Measurements from ENCODE around the gene MC2R. TPM values are rescaled to one million over a fixed set of nuclear protein-coding genes. Genes with fewer than 3 reads are reported as not detected.

MC2R gene
- total RNA-seq, 5 donors from 2014 or later (not counting 1 experiment from before 2014, with no cell fraction given): not detected

DNA sequence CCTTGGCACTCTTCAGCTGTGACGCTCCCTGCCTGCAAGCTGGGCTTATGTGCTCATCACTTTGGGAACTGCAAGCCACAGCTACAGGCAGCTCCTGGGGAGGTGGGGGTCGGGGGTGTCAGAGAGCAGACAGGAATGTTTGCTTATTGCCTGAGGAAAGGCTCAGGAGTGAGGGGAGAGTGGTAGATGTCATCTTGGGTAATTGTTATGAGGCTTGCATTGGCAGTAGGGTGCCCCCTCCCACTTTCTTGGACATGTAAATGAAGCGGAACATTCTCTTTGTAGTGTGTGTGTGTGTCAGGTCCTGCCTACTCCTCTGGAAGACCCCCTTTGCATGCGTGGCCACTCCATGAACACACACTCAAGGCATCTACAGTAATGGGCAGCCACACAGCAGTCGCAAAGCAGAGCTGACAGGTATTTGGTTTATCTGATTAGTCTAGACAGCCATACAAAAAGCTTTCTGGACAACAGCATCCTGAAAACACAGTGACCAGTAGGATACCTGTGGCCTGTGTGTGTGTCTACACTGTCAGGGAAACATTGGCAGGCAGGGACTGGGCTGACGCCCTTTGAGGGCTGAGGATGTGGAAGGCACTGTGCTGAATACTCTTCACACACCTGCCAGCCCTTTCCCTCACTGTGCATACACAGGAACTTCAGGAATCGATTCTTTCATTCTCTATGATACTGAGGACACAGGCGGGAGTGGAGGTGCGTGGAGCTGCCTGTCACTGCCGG, 17.1 kb upstream of the MC2R start:
- H3K36me3 Mint-ChIP-seq: no peaks in the 10 kb centered on the region
- Histone ChIP-seq H3K27me3 (replicated peaks in 1 of 2; ENCODE audit: control insufficient read depth in 2 of 2, extremely low read depth in 1 of 2, insufficient read depth in 2 of 2, low read length in 1 of 2) (no peaks in the 10 kb centered on the region), H3K9me3 (no peaks in the 10 kb centered on the region), H3K4me3 (ENCODE audit: control insufficient read depth in 1 of 2, extremely low read depth in 1 of 2, low read length in 1 of 2) (no peak overlapping the region), H3K4me1 (ENCODE audit: control insufficient read depth in 1 of 2, extremely low read depth in 1 of 2, insufficient read depth in 2 of 2, low read length in 2 of 2) (no peaks in the 10 kb centered on the region), H3K27ac (ENCODE audit: low read length) (no peak overlapping the region), H3K36me3 (ENCODE audit: control insufficient read depth in 2 of 2, extremely low read depth in 1 of 2, insufficient read depth in 1 of 2, low read length in 1 of 2) (no peaks in the 10 kb centered on the region)
- H3K9me3 Mint-ChIP-seq: peaks cover 9 to 20% (median 13%) of the 10 kb centered on the region in 3 donors
- ATAC-seq (replicated peaks in 1 of 4): no peak
- H3K27me3 Mint-ChIP-seq: peaks cover 0 to 2% of the 10 kb centered on the region in 2 donors
- ChIA-PET CTCF (no interaction called here), POLR2A (no interaction called here)
- H3K27ac Mint-ChIP-seq: no peak overlapping the region
- H3K4me3 Mint-ChIP-seq: no peak overlapping the region
- WGBS (ENCODE audit: insufficient coverage): 75% methylated on average over 6 of the region's 10 CpGs
- H3K4me1 Mint-ChIP-seq: no peaks in the 10 kb centered on the region
- no peak for DNase-seq

DNA sequence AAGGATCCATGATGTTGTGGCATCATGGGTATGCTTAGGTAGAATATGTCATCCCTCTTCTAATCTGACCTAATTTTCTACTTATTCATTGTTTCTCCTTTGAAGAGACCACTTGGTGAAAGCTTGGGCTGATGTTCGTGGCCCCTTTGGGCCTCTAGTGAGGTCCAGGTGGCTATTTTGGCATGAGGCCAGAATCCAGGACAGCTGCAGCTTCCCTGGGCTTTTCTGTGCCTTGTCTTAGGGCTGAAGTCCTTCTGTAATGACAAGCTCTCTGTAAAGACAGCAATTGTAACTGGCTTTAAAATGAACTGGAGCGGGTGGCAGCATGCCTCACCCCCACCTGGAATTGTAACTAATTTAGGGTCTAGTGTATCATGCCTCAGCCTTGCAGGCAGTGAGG, 15.6 kb upstream of the MC2R start:
- Mint-ChIP-seq H3K27ac (no peak overlapping the region), H3K36me3 (no peaks in the 10 kb centered on the region), H3K4me1 (no peaks in the 10 kb centered on the region), H3K9me3 (peaks cover 12 to 20% (median 16%) of the 10 kb centered on the region in 3 donors), H3K4me3 (no peak overlapping the region), H3K27me3 (peaks cover 2 to 4% of the 10 kb centered on the region in 2 donors)
- Histone ChIP-seq H3K36me3 (ENCODE audit: control insufficient read depth in 2 of 2, extremely low read depth in 1 of 2, insufficient read depth in 1 of 2, low read length in 1 of 2) (no peaks in the 10 kb centered on the region), H3K27ac (ENCODE audit: low read length) (no peak overlapping the region), H3K27me3 (replicated peaks in 1 of 2; ENCODE audit: control insufficient read depth in 2 of 2, extremely low read depth in 1 of 2, insufficient read depth in 2 of 2, low read length in 1 of 2) (no peaks in the 10 kb centered on the region), H3K9me3 (no peaks in the 10 kb centered on the region), H3K4me1 (ENCODE audit: control insufficient read depth in 1 of 2, extremely low read depth in 1 of 2, insufficient read depth in 2 of 2, low read length in 2 of 2) (no peaks in the 10 kb centered on the region), H3K4me3 (ENCODE audit: control insufficient read depth in 1 of 2, extremely low read depth in 1 of 2, low read length in 1 of 2) (no peak overlapping the region)
- 62% methylated on average over 2 of the region's 2 CpGs for WGBS (ENCODE audit: insufficient coverage)
- CTCF ChIA-PET: no interaction called here
- DNase-seq (no peak), ATAC-seq (replicated peaks in 1 of 4) (no peak)
- POLR2A ChIA-PET: no interaction called here

DNA sequence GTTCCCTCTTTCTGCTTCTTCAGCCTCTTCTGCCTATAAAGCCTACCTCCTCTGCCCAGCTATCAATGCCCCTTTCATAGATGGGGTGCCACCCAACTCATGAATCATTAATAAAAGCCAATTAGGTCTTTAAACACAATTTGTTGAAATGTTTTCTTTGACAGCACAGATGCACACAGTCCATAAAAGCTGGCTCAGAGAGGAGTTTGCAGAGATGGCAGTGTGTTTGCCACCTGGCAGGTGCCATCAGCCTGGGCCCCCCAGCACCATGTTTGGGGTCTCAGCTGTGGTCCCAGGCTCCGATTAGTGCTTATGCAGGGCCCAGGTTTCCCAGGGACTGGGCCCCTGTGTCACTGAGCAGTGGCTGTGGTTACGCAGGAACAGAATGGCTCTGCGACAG, 7.9 kb upstream of the MC2R start:
- H3K36me3 Mint-ChIP-seq: no peaks in the 10 kb centered on the region
- H3K9me3 Mint-ChIP-seq: peaks cover 3 to 10% (median 5%) of the 10 kb centered on the region in 3 donors
- no peak for DNase-seq
- CTCF ChIA-PET: no interaction called here
- WGBS (ENCODE audit: insufficient coverage): 67% methylated on average over 3 of the region's 3 CpGs
- H3K4me1 ChIP-seq (ENCODE audit: control insufficient read depth in 1 of 2, extremely low read depth in 1 of 2, insufficient read depth in 2 of 2, low read length in 2 of 2): no peaks in the 10 kb centered on the region
- H3K27me3 Mint-ChIP-seq: peaks cover 3 to 9% of the 10 kb centered on the region in 2 donors
- H3K9me3 ChIP-seq: no peaks in the 10 kb centered on the region
- no peaks in the 10 kb centered on the region for H3K36me3 ChIP-seq (ENCODE audit: control insufficient read depth in 2 of 2, extremely low read depth in 1 of 2, insufficient read depth in 1 of 2, low read length in 1 of 2)
- no peaks in the 10 kb centered on the region for H3K4me1 Mint-ChIP-seq
- no peak overlapping the region for H3K27ac ChIP-seq (ENCODE audit: low read length)
- H3K27me3 ChIP-seq (replicated peaks in 1 of 2; ENCODE audit: control insufficient read depth in 2 of 2, extremely low read depth in 1 of 2, insufficient read depth in 2 of 2, low read length in 1 of 2): peaks cover 0 to 3% of the 10 kb centered on the region in 2 experiments
- H3K4me3 Mint-ChIP-seq: no peak overlapping the region
- no peak overlapping the region for H3K4me3 ChIP-seq (ENCODE audit: control insufficient read depth in 1 of 2, extremely low read depth in 1 of 2, low read length in 1 of 2)
- no peak for ATAC-seq (replicated peaks in 1 of 4)
- no peak overlapping the region for H3K27ac Mint-ChIP-seq
- POLR2A ChIA-PET: no interaction called here

DNA sequence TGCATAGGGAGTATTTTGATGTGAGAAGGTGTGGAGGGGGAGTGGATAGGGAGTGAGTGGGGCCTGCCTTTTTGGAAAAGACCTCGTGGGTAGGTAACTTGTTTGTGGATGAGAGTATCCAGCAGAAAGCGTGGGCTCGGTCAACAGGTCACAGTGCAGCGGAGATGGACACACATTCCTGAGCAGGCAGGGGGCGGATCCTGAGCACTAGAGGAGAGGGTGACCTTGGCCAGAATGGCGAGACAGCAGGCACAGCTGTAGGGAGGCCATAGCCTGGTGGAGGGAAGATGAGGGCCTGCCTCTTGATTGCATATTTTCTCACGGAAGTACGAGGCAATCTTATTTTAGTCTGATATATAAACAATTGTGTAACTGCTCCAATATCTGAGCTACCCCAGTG, 3.6 kb upstream of the MC2R start:
- peaks cover 0 to 6% of the 10 kb centered on the region in 2 experiments for H3K27me3 ChIP-seq (replicated peaks in 1 of 2; ENCODE audit: control insufficient read depth in 2 of 2, extremely low read depth in 1 of 2, insufficient read depth in 2 of 2, low read length in 1 of 2)
- POLR2A ChIA-PET: no interaction called here
- Mint-ChIP-seq H3K27ac (no peak overlapping the region), H3K4me1 (no peaks in the 10 kb centered on the region), H3K9me3 (no peaks in the 10 kb centered on the region), H3K4me3 (no peak overlapping the region), H3K36me3 (no peaks in the 10 kb centered on the region), H3K27me3 (peaks cover 0 to 4% of the 10 kb centered on the region in 2 donors)
- no peaks in the 10 kb centered on the region for H3K36me3 ChIP-seq (ENCODE audit: control insufficient read depth in 2 of 2, extremely low read depth in 1 of 2, insufficient read depth in 1 of 2, low read length in 1 of 2)
- WGBS (ENCODE audit: insufficient coverage): 74% methylated on average over 5 of the region's 8 CpGs
- H3K4me1 ChIP-seq (ENCODE audit: control insufficient read depth in 1 of 2, extremely low read depth in 1 of 2, insufficient read depth in 2 of 2, low read length in 2 of 2): no peaks in the 10 kb centered on the region
- no peak overlapping the region for H3K4me3 ChIP-seq (ENCODE audit: control insufficient read depth in 1 of 2, extremely low read depth in 1 of 2, low read length in 1 of 2)
- no peak overlapping the region for H3K27ac ChIP-seq (ENCODE audit: low read length)
- ATAC-seq (replicated peaks in 1 of 4) (no peak), DNase-seq (no peak)
- CTCF ChIA-PET: no interaction called here
- no peaks in the 10 kb centered on the region for H3K9me3 ChIP-seq

DNA sequence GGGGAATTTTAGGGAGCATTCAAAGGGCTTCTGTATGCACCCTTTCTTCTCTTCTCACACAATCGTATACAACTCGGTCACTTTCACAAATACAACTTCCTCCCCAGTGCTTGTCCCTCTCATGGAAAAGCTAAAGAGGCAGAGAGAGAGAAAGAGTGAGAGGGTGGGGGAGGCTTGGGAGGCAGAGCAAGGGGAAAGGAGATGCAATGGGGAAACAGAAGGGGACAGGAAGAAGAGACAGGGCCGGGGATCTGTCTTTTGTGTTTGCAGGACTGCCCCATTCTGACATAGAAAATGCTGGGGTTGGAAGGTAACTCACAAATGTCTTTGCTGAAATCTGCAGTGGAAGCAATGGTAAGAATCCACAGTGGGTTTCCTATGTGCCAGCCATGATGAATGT, 2.1 kb upstream of the MC2R start:
- H3K9me3 ChIP-seq: no peaks in the 10 kb centered on the region
- ATAC-seq (replicated peaks in 1 of 4) (no peak), DNase-seq (no peak)
- Mint-ChIP-seq H3K9me3 (no peaks in the 10 kb centered on the region), H3K27ac (no peak overlapping the region), H3K4me3 (no peak overlapping the region), H3K36me3 (no peaks in the 10 kb centered on the region), H3K27me3 (peaks cover 2 to 6% of the 10 kb centered on the region in 2 donors), H3K4me1 (no peaks in the 10 kb centered on the region)
- H3K27ac ChIP-seq (ENCODE audit: low read length): no peak overlapping the region
- ChIA-PET POLR2A (interaction anchor here in 1 of 2 donors (0.6 kb wide), 1 partner anchor 9 kb away, joined by 3 read pairs; no protein-coding TSS in a partner anchor), CTCF (no interaction called here)
- 75% methylated on average over 1 of the region's 3 CpGs for WGBS (ENCODE audit: insufficient coverage)
- no peaks in the 10 kb centered on the region for H3K4me1 ChIP-seq (ENCODE audit: control insufficient read depth in 1 of 2, extremely low read depth in 1 of 2, insufficient read depth in 2 of 2, low read length in 2 of 2)
- H3K36me3 ChIP-seq (ENCODE audit: control insufficient read depth in 2 of 2, extremely low read depth in 1 of 2, insufficient read depth in 1 of 2, low read length in 1 of 2): no peaks in the 10 kb centered on the region
- no peak overlapping the region for H3K4me3 ChIP-seq (ENCODE audit: control insufficient read depth in 1 of 2, extremely low read depth in 1 of 2, low read length in 1 of 2)
- H3K27me3 ChIP-seq (replicated peaks in 1 of 2; ENCODE audit: control insufficient read depth in 2 of 2, extremely low read depth in 1 of 2, insufficient read depth in 2 of 2, low read length in 1 of 2): peaks cover 0 to 3% of the 10 kb centered on the region in 2 experiments

DNA sequence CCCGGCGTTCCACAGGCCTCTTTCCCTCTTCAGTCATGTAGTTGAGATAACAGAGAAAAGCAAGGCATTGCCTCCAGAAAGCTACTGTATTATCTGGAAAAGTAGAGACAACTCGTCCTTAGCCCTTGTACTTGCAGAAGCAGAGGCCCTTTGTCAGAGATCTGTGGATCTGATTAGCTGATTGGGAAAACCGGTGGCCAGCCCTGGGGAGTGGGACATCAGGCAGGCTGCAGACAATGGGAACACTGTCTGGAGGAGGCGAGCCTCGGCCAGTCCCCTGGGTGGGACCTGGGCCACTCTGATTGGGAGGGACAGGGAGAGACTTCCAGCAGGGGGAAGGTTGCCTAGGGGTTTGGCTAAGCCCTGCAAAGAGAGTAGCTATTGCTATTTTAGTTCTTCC, 1.2 kb upstream of the MC2R start:
- Histone ChIP-seq H3K4me1 (ENCODE audit: control insufficient read depth in 1 of 2, extremely low read depth in 1 of 2, insufficient read depth in 2 of 2, low read length in 2 of 2) (no peaks in the 10 kb centered on the region), H3K9me3 (no peaks in the 10 kb centered on the region), H3K4me3 (ENCODE audit: control insufficient read depth in 1 of 2, extremely low read depth in 1 of 2, low read length in 1 of 2) (no peak overlapping the region), H3K36me3 (ENCODE audit: control insufficient read depth in 2 of 2, extremely low read depth in 1 of 2, insufficient read depth in 1 of 2, low read length in 1 of 2) (no peaks in the 10 kb centered on the region), H3K27me3 (replicated peaks in 1 of 2; ENCODE audit: control insufficient read depth in 2 of 2, extremely low read depth in 1 of 2, insufficient read depth in 2 of 2, low read length in 1 of 2) (peaks cover 0 to 3% of the 10 kb centered on the region in 2 experiments), H3K27ac (ENCODE audit: low read length) (no peak overlapping the region)
- Mint-ChIP-seq H3K27me3 (peaks cover 2 to 4% of the 10 kb centered on the region in 2 donors), H3K27ac (no peak overlapping the region), H3K9me3 (no peaks in the 10 kb centered on the region), H3K4me1 (no peaks in the 10 kb centered on the region), H3K36me3 (no peaks in the 10 kb centered on the region), H3K4me3 (no peak overlapping the region)
- CTCF ChIA-PET: interaction anchor here in 1 of 2 donors (0.6 kb wide), 1 partner anchor 12 kb away, joined by 3 read pairs; no protein-coding TSS in a partner anchor
- no peak for ATAC-seq (replicated peaks in 1 of 4)
- DNase-seq: no peak
- POLR2A ChIA-PET: no interaction called here
- 61% methylated on average over 5 of the region's 6 CpGs for WGBS (ENCODE audit: insufficient coverage)
